RWPE2 (cell line): ENCODE measurements around the gene SPCS2.

ENCODE experiments used
- ATAC-seq: fragments of 200-7000 bp; cut with Tn5 transposase; 3 replicates; pipeline ENCODE4 v1.9.1; 2021; ENCODE audit warnings: low read depth
- DNase-seq: peaks from one replicate; pipeline ENCODE4 v3.0.0-alpha.2; 2020; ENCODE audit warnings: low spot score
- H3K27ac ChIP-seq: fragments of 450-650 bp; 2 replicates; pipeline ENCODE4 v1.5.1; 2017; ENCODE audit warnings: mild to moderate bottlenecking; ENCODE audit not compliant: poor library complexity, severe bottlenecking
- H3K27me3 ChIP-seq: fragments of 250-450 bp; sonication (Bioruptor Pico); 2 replicates; pipeline ENCODE4 v1.5.1; 2021; ENCODE audit warnings: mild to moderate bottlenecking, moderate library complexity; ENCODE audit not compliant: insufficient read depth, poor library complexity, severe bottlenecking
- H3K36me3 ChIP-seq: fragments of 250-450 bp; sonication (Bioruptor Pico); 2 replicates; pipeline ENCODE4 v1.5.1; 2020; ENCODE audit warnings: low read depth, mild to moderate bottlenecking, moderate library complexity
- H3K4me1 ChIP-seq: fragments of 250-450 bp; sonication (Bioruptor Pico); 2 replicates; pipeline ENCODE4 v1.5.1; 2021; ENCODE audit warnings: mild to moderate bottlenecking, moderate library complexity; ENCODE audit not compliant: insufficient read depth, poor library complexity, severe bottlenecking
- H3K4me3 ChIP-seq: fragments of 250-450 bp; sonication (Bioruptor Pico); 2 replicates; pipeline ENCODE4 v1.5.1; 2021; ENCODE audit warnings: mild to moderate bottlenecking, moderate library complexity; ENCODE audit not compliant: severe bottlenecking
- H3K9me3 ChIP-seq: fragments of 250-450 bp; sonication (Bioruptor Pico); 2 replicates; pipeline ENCODE4 v1.5.1; 2021; ENCODE audit warnings: mild to moderate bottlenecking, moderate library complexity; ENCODE audit not compliant: severe bottlenecking
- TF ChIP-seq, protein P1 (sequence below): fragments of 450-650 bp; IDR thresholded peaks from one replicate; pipeline ENCODE4 v1.5.1; 2017; ENCODE audit warnings: mild to moderate bottlenecking, moderate library complexity; ENCODE audit not compliant: poor library complexity, severe bottlenecking

Gene SPCS2

DNA sequence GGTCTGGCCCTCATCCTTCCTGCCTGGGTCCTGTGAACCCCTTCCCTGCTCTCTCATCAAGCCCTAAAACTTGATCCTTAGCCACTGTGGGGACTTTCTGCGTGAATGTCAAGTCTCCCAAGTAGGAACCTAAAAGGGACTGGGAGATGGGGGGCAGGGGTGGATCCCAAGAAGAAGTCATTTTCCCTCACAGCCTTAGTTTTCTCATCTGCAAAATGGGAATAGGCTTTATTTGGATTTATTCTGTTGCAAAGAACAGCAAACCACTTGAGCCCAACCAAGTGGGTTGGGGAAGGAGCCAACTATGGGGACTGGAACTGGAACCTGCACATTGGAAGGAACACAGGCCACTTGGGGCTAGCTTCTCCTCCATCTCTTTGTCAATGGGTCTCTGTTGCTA, 76.5 kb downstream of the SPCS2 start:
- H3K27me3 ChIP-seq: no peaks in the 10 kb centered on the region
- ATAC-seq (no peak), DNase-seq (no peak)
- no peak overlapping the region for H3K27ac ChIP-seq
- H3K4me1 ChIP-seq: no peaks in the 10 kb centered on the region
- TF ChIP-seq, protein P1, sequence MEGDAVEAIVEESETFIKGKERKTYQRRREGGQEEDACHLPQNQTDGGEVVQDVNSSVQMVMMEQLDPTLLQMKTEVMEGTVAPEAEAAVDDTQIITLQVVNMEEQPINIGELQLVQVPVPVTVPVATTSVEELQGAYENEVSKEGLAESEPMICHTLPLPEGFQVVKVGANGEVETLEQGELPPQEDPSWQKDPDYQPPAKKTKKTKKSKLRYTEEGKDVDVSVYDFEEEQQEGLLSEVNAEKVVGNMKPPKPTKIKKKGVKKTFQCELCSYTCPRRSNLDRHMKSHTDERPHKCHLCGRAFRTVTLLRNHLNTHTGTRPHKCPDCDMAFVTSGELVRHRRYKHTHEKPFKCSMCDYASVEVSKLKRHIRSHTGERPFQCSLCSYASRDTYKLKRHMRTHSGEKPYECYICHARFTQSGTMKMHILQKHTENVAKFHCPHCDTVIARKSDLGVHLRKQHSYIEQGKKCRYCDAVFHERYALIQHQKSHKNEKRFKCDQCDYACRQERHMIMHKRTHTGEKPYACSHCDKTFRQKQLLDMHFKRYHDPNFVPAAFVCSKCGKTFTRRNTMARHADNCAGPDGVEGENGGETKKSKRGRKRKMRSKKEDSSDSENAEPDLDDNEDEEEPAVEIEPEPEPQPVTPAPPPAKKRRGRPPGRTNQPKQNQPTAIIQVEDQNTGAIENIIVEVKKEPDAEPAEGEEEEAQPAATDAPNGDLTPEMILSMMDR: no peak
- H3K36me3 ChIP-seq: no peaks in the 10 kb centered on the region
- no peak overlapping the region for H3K4me3 ChIP-seq
- H3K9me3 ChIP-seq: no peaks in the 10 kb centered on the region

DNA sequence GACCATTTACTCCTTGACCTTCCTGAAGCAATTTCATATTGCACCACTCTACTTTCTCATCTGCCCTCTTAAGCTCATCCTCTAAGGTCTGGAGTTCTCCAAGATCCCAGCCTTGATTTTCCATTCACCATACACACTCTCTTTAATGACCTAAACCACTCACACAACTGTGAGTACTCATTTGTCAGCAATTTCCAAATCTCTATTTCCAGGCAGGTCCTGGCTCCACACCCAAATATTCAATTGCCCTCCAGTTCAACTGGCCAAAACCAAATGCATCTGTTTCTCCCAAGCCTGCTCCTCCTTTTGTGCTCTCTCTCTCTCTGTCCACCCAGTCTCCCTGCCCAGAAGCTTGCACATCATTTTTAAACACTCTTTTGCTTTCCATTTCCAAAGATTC, 79.3 kb downstream of the SPCS2 start:
- no peaks in the 10 kb centered on the region for H3K9me3 ChIP-seq
- no peaks in the 10 kb centered on the region for H3K36me3 ChIP-seq
- TF ChIP-seq, protein P1: no peak
- H3K4me3 ChIP-seq: no peak overlapping the region
- no peak for DNase-seq
- no peaks in the 10 kb centered on the region for H3K4me1 ChIP-seq
- ATAC-seq: no peak
- no peaks in the 10 kb centered on the region for H3K27me3 ChIP-seq
- H3K27ac ChIP-seq: no peak overlapping the region
